NCI-H226 (cell line): ENCODE data around the gene SEMA3E.
"Not testable (repeated sequence)": the region's sequence is repeated elsewhere in the genome, so short reads cannot be mapped to it uniquely, and the experiment has no call there.

Experiments used
- DNase-seq: peaks from one replicate; pipeline ENCODE4 v3.0.0-alpha.2; 2015

The SEMA3E gene

GRCh38 chr7:83484826-83485225 is 164.1 kb downstream of the SEMA3E start:
- no peak for DNase-seq

GRCh38 chr7:83484266-83484665 is 164.7 kb downstream of the SEMA3E start:
- DNase-seq: no peak

GRCh38 chr7:83478616-83479015 is 170.3 kb downstream of the SEMA3E start:
- no peak for DNase-seq

GRCh38 chr7:83476511-83477050 is 172.4 kb downstream of the SEMA3E start:
- DNase-seq: no peak

- no peak for DNase-seq
Measured at GRCh38 chr7:83475420-83475819, 173.5 kb downstream of the SEMA3E start.

GRCh38 chr7:83472376-83472775 is 176.6 kb downstream of the SEMA3E start:
- DNase-seq: no peak

- no peak for DNase-seq
Measured at GRCh38 chr7:83469491-83469890, 179.4 kb downstream of the SEMA3E start.

GRCh38 chr7:83469076-83469475 is 179.9 kb downstream of the SEMA3E start:
- no peak for DNase-seq

- peak; percentile 96 for DNase-seq
Measured at GRCh38 chr7:83468251-83468739, 180.6 kb downstream of the SEMA3E start.

GRCh38 chr7:83467493-83467892 is 181.4 kb downstream of the SEMA3E start:
- no peak for DNase-seq

- DNase-seq: no peak
Measured at GRCh38 chr7:83466956-83467355, 182.0 kb downstream of the SEMA3E start.

- DNase-seq: no peak
Measured at GRCh38 chr7:83466187-83466923, 182.6 kb downstream of the SEMA3E start.

GRCh38 chr7:83465643-83466042 is 183.3 kb downstream of the SEMA3E start:
- DNase-seq: no peak

- DNase-seq: not testable (repeated sequence)
Measured at GRCh38 chr7:83461820-83462219, 187.1 kb downstream of the SEMA3E start.

GRCh38 chr7:83459930-83460653 is 188.8 kb downstream of the SEMA3E start:
- DNase-seq: not testable (repeated sequence)

GRCh38 chr7:83459101-83459929 is 189.6 kb downstream of the SEMA3E start:
- DNase-seq: not testable (repeated sequence)

GRCh38 chr7:83457022-83457892 is 191.7 kb downstream of the SEMA3E start:
- DNase-seq: no peak

- no peak for DNase-seq
Measured at GRCh38 chr7:83456413-83456812, 192.5 kb downstream of the SEMA3E start.

- no peak for DNase-seq
Measured at GRCh38 chr7:83455612-83456011, 193.3 kb downstream of the SEMA3E start.

- DNase-seq: no peak
Measured at GRCh38 chr7:83452256-83452655, 196.7 kb downstream of the SEMA3E start.

GRCh38 chr7:83451501-83452045 is 197.4 kb downstream of the SEMA3E start:
- no peak for DNase-seq

- DNase-seq: no peak
Measured at GRCh38 chr7:83449781-83450180, 199.2 kb downstream of the SEMA3E start.
